CD4-positive, alpha-beta T cell (primary cell): ENCODE results near the gene TMEM52. TPM values are rescaled to one million over a fixed set of nuclear protein-coding genes. Genes with fewer than 3 reads are reported as not detected.
A peak's percentile ranks its signal among the peaks of the same experiment; 100 is the strongest.

Experiments
- ATAC-seq: fragments of 200-7000 bp; cut with Tn5 transposase; one replicate; pipeline ENCODE4 v1.10.0; 2022; ENCODE audit warnings: mild to moderate bottlenecking; ENCODE audit not compliant: poor library complexity
- CTCF ChIA-PET: fragments of 350-600 bp; sonication (Branson Sonifier 250); formaldehyde crosslinking; loops from one replicate; lab custom pipeline; 2021; ENCODE audit warnings: antibody characterized with exemption, inconsistent platforms; lab: Charles Lee
- POLR2A ChIA-PET: fragments of 350-600 bp; sonication (Branson Sonifier 250); formaldehyde crosslinking; loops from one replicate; lab custom pipeline; 2021; ENCODE audit warnings: antibody characterized with exemption, inconsistent platforms; lab: Charles Lee
- DNase-seq, 14 experiments: peaks; one replicate each; pipeline ENCODE4 v3.0.0-alpha.2; 2013 to 2020; ENCODE audit warnings: mixed read lengths in 2 of 14
- H3K27ac ChIP-seq, 2 donors: one replicate each; pipeline versions ENCODE4 v1.5.1 to v1.7.0; 2013; ENCODE audit warnings: low read length in 2 of 2, low read depth in 1 of 2, mild to moderate bottlenecking in 1 of 2
- H3K27me3 ChIP-seq, 2 experiments: 1 replicate in 1 of 2; 2 replicates in 1 of 2; pipeline versions ENCODE4 v1.6.1 to v1.7.0; 2013; ENCODE audit warnings: low read length in 2 of 2, control low read depth in 1 of 2, mild to moderate bottlenecking in 1 of 2, moderate library complexity in 1 of 2; ENCODE audit not compliant: insufficient read depth in 2 of 2, control insufficient read depth in 1 of 2
- H3K36me3 ChIP-seq: one replicate; pipeline ENCODE4 v1.6.1; 2013; ENCODE audit warnings: low read length, control low read depth; ENCODE audit not compliant: insufficient read depth
- H3K4me1 ChIP-seq: one replicate; pipeline ENCODE4 v1.6.1; 2013; ENCODE audit warnings: low read length, control low read depth; ENCODE audit not compliant: insufficient read depth
- H3K4me3 ChIP-seq: one replicate; pipeline ENCODE4 v1.5.1; 2013; ENCODE audit warnings: mild to moderate bottlenecking, low read length, moderate library complexity
- H3K9me3 ChIP-seq, 2 experiments: 1 replicate in 1 of 2; 2 replicates in 1 of 2; pipeline versions ENCODE4 v1.6.1 to v1.7.0; 2013; ENCODE audit warnings: low read length in 2 of 2, mild to moderate bottlenecking in 2 of 2, control low read depth in 1 of 2, moderate library complexity in 1 of 2; ENCODE audit not compliant: control insufficient read depth in 1 of 2, insufficient read depth in 1 of 2
- H3K27ac Mint-ChIP-seq: one replicate; pipeline ENCODE4 v1.8.0; 2020; ENCODE audit warnings: mixed read lengths
- H3K27me3 Mint-ChIP-seq: one replicate; pipeline ENCODE4 v1.8.0; 2021; ENCODE audit warnings: mixed read lengths
- H3K36me3 Mint-ChIP-seq: one replicate; pipeline ENCODE4 v1.8.0; 2021; ENCODE audit warnings: low read depth, mixed read lengths
- H3K4me1 Mint-ChIP-seq: one replicate; pipeline ENCODE4 v1.8.0; 2021; ENCODE audit warnings: low read depth, mixed read lengths
- H3K4me3 Mint-ChIP-seq: one replicate; pipeline ENCODE4 v1.8.0; 2020; ENCODE audit warnings: mild to moderate bottlenecking, mixed read lengths
- H3K9me3 Mint-ChIP-seq: one replicate; pipeline ENCODE4 v1.8.0; 2020; ENCODE audit warnings: mixed read lengths
- CTCF ChIP-seq: fragments of 200-600 bp; IDR thresholded peaks from one replicate; pipeline ENCODE4 v1.8.0; 2022; ENCODE audit warnings: antibody characterized with exemption, mild to moderate bottlenecking
- intact Hi-C, 2 experiments: fragments of 100-400 bp; cut with DNase I in 1 of 2; cut with micrococcal nuclease in 1 of 2; formaldehyde crosslinking; loops; one replicate each; pipeline versions ENCODE4 v1.15.1 to v1.9.0; 2023 to 2025; cut with DNase I, micrococcal nuclease
- total RNA-seq, 174 experiments: library from RNA in 2 of 174; stranded (reverse) in 2 of 174; gene quantifications; one replicate each; pipeline ENCODE4 v1.2.3 and lab custom pipeline; 2021 to 2026

Gene TMEM52
- total RNA-seq, 2 experiments from 2014 or later, result 0.49 to 1.9 TPM

GRCh38 chr1:1929639-1930545, 10.8 kb upstream of the TMEM52 start:
- no peaks in the 10 kb centered on the region for H3K36me3 Mint-ChIP-seq
- Histone ChIP-seq H3K4me1 (no peaks in the 10 kb centered on the region), H3K27ac (no peak overlapping the region), H3K9me3 (no peaks in the 10 kb centered on the region), H3K27me3 (no peaks in the 10 kb centered on the region), H3K36me3 (no peaks in the 10 kb centered on the region), H3K4me3 (no peak overlapping the region)
- intact Hi-C loops, result no loop called here
- no peak overlapping the region for H3K27ac Mint-ChIP-seq
- H3K4me1 Mint-ChIP-seq, result no peaks in the 10 kb centered on the region
- ChIA-PET POLR2A (no interaction called here), CTCF (no interaction called here)
- DNase-seq, result no peak
- no peaks in the 10 kb centered on the region for H3K27me3 Mint-ChIP-seq
- no peak for TF ChIP-seq CTCF
- H3K4me3 Mint-ChIP-seq, result no peak overlapping the region
- ATAC-seq, result no peak
- H3K9me3 Mint-ChIP-seq, result no peaks in the 10 kb centered on the region

- DNase-seq (no peak), ATAC-seq (no peak)
- Histone ChIP-seq H3K4me1 (no peaks in the 10 kb centered on the region), H3K27me3 (no peaks in the 10 kb centered on the region), H3K9me3 (no peaks in the 10 kb centered on the region), H3K4me3 (no peak overlapping the region), H3K27ac (no peak overlapping the region), H3K36me3 (no peaks in the 10 kb centered on the region)
- ChIA-PET POLR2A (no interaction called here), CTCF (no interaction called here)
- Mint-ChIP-seq H3K4me1 (no peaks in the 10 kb centered on the region), H3K27me3 (no peaks in the 10 kb centered on the region), H3K27ac (no peak overlapping the region), H3K36me3 (no peaks in the 10 kb centered on the region), H3K4me3 (no peak overlapping the region), H3K9me3 (no peaks in the 10 kb centered on the region)
- TF ChIP-seq CTCF, result no peak
- intact Hi-C loops, result no loop called here
Measured at GRCh38 chr1:1929102-1929638, 10.1 kb upstream of the TMEM52 start.

GRCh38 chr1:1928231-1929101, 9.4 kb upstream of the TMEM52 start:
- H3K4me3 ChIP-seq, result no peak overlapping the region
- Mint-ChIP-seq H3K36me3 (no peaks in the 10 kb centered on the region), H3K9me3 (no peaks in the 10 kb centered on the region), H3K27ac (no peak overlapping the region), H3K27me3 (no peaks in the 10 kb centered on the region), H3K4me3 (no peak overlapping the region), H3K4me1 (no peaks in the 10 kb centered on the region)
- DNase-seq, result peak in 1 of 14 experiments; percentile 5
- POLR2A ChIA-PET, result no interaction called here
- H3K9me3 ChIP-seq, result no peaks in the 10 kb centered on the region
- H3K27me3 ChIP-seq, result no peaks in the 10 kb centered on the region
- CTCF ChIA-PET, result no interaction called here
- H3K4me1 ChIP-seq, result no peaks in the 10 kb centered on the region
- no peak for ATAC-seq
- intact Hi-C loops, result no loop called here
- TF ChIP-seq CTCF, result no peak
- H3K36me3 ChIP-seq, result no peaks in the 10 kb centered on the region
- no peak overlapping the region for H3K27ac ChIP-seq
